Small intestine (tissue), 7 donors: ENCODE data around the gene PHLDB3. TPM values are rescaled to one million over a fixed set of nuclear protein-coding genes. Genes with fewer than 3 reads are reported as not detected.

Source experiments
- DNase-seq, 2 donors: peaks; one replicate each; pipeline versions ENCODE4 v3.0.0 to v3.0.0-alpha.2; 2013
- FAIRE-seq: peaks from 2 replicates; lab custom pipeline; 2012; peaks lifted over from hg19 to GRCh38; lab: Jason Lieb, UNC
- H3K27ac ChIP-seq, 3 donors: one replicate each; pipeline ENCODE4 v1.5.1; 2013; ENCODE audit warnings: low read length in 2 of 3, mild to moderate bottlenecking in 2 of 3, control low read depth in 1 of 3, inconsistent platforms in 1 of 3, low read depth in 1 of 3, moderate library complexity in 1 of 3
- H3K27me3 ChIP-seq, 3 donors: one replicate each; pipeline ENCODE4 v1.6.1; 2013; ENCODE audit warnings: low read length in 3 of 3, inconsistent platforms in 1 of 3; ENCODE audit not compliant: control insufficient read depth in 3 of 3, insufficient read depth in 3 of 3
- H3K36me3 ChIP-seq, 3 donors: one replicate each; pipeline ENCODE4 v1.6.1; 2013; ENCODE audit warnings: low read length in 3 of 3, inconsistent platforms in 1 of 3, low read depth in 1 of 3, mild to moderate bottlenecking in 1 of 3, moderate library complexity in 1 of 3; ENCODE audit not compliant: control insufficient read depth in 3 of 3, insufficient read depth in 2 of 3
- H3K4me1 ChIP-seq, 3 donors: one replicate each; pipeline ENCODE4 v1.6.1; 2013; ENCODE audit warnings: low read length in 2 of 3, inconsistent platforms in 1 of 3, low read depth in 1 of 3, mild to moderate bottlenecking in 1 of 3, moderate library complexity in 1 of 3; ENCODE audit not compliant: control insufficient read depth in 3 of 3, insufficient read depth in 2 of 3
- H3K4me3 ChIP-seq, 3 donors: one replicate each; pipeline ENCODE4 v1.5.1; 2013; ENCODE audit warnings: low read length in 3 of 3, control low read depth in 1 of 3, inconsistent platforms in 1 of 3, low read depth in 1 of 3, mild to moderate bottlenecking in 1 of 3, moderate library complexity in 1 of 3
- H3K9me3 ChIP-seq, 2 donors: one replicate each; pipeline ENCODE4 v1.6.1; 2013; ENCODE audit warnings: low read depth in 1 of 2, low read length in 1 of 2; ENCODE audit not compliant: control insufficient read depth in 2 of 2, insufficient read depth in 1 of 2
- WGBS, 3 donors: extraction: QIAGEN DNeasy Blood & Tissue Kit; methylation state at CpG; one replicate each; pipeline ENCODE4 v1.1.7; 2013; 5-methylcytosine and 5-hydroxymethylcytosine counted together
- polyA plus RNA-seq, 4 donors: library from polyadenylated mRNA; stranded (reverse) in 3 of 4; unstranded in 1 of 4; fragments of 200-250 nt in 3 of 4; fragments of 120-200 nt in 1 of 4; gene quantifications; one replicate each; pipeline versions ENCODE4 v1.2.1 to v1.2.3, GENCODE V29; 2013
- donor health status: healthy with polysubstance abuse.
- donor health status: control.
- donor health status: control.
- donor health status: Bipolar disorder and iron deficiency.
- donor health status: healthy.

Gene PHLDB3
- polyA plus RNA-seq, 4 donors, result 6.2 to 33.6 (median 23.6) TPM

DNA sequence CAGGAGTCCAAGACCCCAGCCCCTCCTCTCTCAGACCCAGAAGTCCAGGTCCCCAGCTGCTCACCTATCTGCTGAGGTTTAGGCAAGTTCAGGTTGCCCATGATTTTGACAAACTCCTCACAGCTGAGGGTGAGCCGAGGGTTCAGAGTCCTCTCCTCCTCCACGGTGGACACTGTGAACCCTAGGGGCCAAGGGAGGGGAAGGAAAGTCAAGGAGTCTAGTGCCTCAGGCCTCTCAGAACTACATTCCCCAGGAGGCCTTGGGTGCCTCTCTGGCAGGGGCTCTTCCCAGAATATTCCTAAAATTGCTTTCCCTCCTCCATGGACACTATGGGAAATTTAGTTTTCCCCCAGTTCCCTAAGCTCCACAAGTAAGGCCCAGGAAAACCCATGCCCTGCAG lies 3.3 kb upstream of the PHLDB3 start:
- Histone ChIP-seq H3K36me3 (peaks cover 9 to 39% (median 9%) of the 10 kb centered on the region in 3 donors), H3K9me3 (no peaks in the 10 kb centered on the region), H3K4me3 (peak overlapping the region in 1 of 3 donors; percentile 28), H3K4me1 (peaks cover 0 to 13% (median 6%) of the 10 kb centered on the region in 3 donors), H3K27me3 (no peaks in the 10 kb centered on the region), H3K27ac (peak overlapping the region in 1 of 3 donors; percentile 50)
- DNase-seq, result peak; percentile 43 to 70
- no peak for FAIRE-seq
- 31 to 54% (median 39%) methylated on average over 2 of the region's 2 CpGs for WGBS, 3 donors

DNA sequence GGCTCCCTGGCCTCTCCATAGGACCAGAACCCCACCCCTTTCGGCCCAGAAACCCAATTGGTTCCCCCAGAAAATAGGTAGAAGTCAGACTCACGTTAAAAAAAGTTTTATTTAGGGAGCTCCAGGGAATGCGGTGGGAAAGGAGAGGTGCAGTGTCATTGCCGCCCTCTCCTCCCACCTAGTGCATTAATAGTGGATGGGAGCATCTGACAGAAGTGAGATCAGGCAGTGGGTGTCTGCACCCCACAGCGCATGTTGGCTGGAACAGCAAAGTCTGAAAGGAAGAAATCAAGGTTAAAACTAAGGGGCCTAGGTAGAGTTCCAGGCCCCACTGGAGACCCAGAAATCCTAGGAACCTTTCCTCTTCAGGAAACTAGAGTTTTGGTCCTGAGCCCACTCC lies 2.1 kb upstream of the PHLDB3 start:
- Histone ChIP-seq H3K27me3 (no peaks in the 10 kb centered on the region), H3K36me3 (peaks cover 9 to 48% (median 9%) of the 10 kb centered on the region in 3 donors), H3K27ac (no peak overlapping the region), H3K4me3 (no peak overlapping the region), H3K9me3 (no peaks in the 10 kb centered on the region), H3K4me1 (peaks cover 0 to 23% (median 6%) of the 10 kb centered on the region in 3 donors)
- no peak for FAIRE-seq
- DNase-seq, result no peak
- WGBS, 3 donors, result 88 to 91% (median 91%) methylated on average over 5 of the region's 5 CpGs

DNA sequence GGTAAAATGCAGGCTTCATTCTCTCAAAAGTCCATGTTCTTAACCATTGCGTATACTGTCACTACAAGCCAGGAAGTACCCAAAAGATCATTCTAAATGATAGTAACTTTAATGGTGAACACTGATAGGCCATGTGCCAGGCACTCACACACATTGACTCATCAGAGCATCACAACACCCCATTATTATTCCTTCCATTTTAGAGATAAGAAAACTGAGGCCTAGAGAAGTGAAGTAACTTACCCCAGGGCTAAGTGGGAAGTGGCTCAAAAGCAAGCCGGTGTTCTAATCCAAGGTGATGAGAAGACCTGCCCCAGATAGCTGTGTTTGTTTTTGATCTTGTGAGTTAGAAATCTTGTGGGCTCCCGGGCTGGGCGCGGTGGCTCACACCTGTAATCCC lies 1.4 kb upstream of the PHLDB3 start:
- DNase-seq (no peak), FAIRE-seq (no peak)
- peaks cover 5 to 46% (median 9%) of the 10 kb centered on the region in 3 donors for H3K36me3 ChIP-seq
- no peaks in the 10 kb centered on the region for H3K27me3 ChIP-seq
- no peak overlapping the region for H3K4me3 ChIP-seq
- no peaks in the 10 kb centered on the region for H3K9me3 ChIP-seq
- H3K4me1 ChIP-seq, result peaks cover 0 to 23% (median 6%) of the 10 kb centered on the region in 3 donors
- 90 to 95% (median 91%) methylated on average over 5 of the region's 5 CpGs for WGBS, 3 donors
- H3K27ac ChIP-seq, result no peak overlapping the region

DNA sequence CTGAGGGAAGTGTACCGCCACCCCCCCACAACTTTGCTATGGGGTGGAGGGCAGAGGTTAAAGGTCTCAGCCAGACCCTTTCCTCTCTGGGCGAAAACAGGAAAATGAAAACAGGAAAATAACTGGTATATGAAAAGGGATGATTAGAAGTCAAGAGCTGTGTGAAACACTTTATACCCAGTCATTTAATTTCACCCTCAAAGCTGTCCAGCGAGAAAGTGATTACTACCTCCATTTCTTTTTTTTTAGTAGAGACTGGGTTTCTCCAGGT lies 575 bp upstream of the PHLDB3 start:
- Histone ChIP-seq H3K9me3 (no peaks in the 10 kb centered on the region), H3K27ac (peak overlapping the region; percentile 45 to 97 (median 63)), H3K4me1 (peaks cover 0 to 23% (median 6%) of the 10 kb centered on the region in 3 donors), H3K36me3 (peaks cover 2 to 42% (median 6%) of the 10 kb centered on the region in 3 donors), H3K4me3 (peak overlapping the region in 1 of 3 donors; percentile 88), H3K27me3 (no peaks in the 10 kb centered on the region)
- DNase-seq (no peak), FAIRE-seq (no peak)
- 51 to 72% (median 59%) methylated on average over 3 of the region's 3 CpGs for WGBS, 3 donors

DNA sequence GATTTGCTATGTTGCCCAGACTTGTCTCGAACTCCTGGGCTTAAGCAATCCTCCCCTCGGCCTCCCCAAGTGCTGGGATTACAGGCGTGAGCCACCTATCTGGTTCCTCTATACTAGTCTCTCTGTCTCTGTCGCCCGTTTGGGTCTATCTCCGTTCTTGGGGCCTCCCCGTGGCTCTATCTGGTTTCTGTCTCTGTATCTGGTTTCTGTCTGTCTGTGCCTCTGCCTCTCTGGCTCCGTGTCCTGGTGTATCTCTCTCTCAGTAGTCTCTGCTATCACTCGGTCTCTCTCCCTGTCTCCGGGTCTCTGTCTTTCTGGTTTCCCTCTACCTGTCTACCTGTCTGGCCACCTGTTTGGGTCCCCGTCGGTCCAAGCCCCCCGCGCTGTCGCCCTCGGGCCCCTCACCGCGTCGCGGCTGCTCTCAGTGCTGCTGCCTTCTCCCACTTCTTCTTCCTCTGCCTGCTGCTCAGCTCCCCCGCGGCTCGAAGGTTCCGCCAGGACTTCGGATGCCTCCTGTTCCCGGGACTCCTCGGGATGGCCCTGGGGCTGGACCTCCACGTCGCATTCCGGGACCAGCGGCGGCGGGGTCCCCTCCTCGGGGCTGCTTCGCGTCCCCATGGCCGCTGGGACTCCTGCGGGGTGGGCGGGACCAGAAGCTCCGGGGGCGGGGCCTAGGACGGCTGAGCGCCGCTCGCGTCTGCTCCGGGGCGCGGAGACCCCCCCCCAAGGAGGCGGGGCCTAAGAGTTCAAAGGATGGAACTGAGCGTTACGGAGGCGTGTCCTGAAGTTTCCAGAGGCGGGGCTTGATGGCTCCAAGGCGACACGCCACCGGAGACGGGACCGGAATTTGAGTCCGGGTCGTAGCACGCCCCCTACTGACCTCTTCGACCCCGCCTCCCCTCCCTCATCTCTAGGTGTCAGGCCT lies 783 bp downstream of the PHLDB3 start:
- Histone ChIP-seq H3K27me3 (no peaks in the 10 kb centered on the region), H3K4me3 (peak overlapping the region; percentile 69 to 93 (median 71)), H3K4me1 (peaks cover 0 to 30% (median 6%) of the 10 kb centered on the region in 3 donors), H3K27ac (peak overlapping the region; percentile 80 to 97 (median 88)), H3K36me3 (peaks cover 0 to 43% (median 4%) of the 10 kb centered on the region in 3 donors), H3K9me3 (no peaks in the 10 kb centered on the region)
- FAIRE-seq (no peak), DNase-seq (peak; percentile 96 to 98)
- 1% methylated on average over 59 to 64 of the region's 64 CpGs for WGBS, 3 donors

DNA sequence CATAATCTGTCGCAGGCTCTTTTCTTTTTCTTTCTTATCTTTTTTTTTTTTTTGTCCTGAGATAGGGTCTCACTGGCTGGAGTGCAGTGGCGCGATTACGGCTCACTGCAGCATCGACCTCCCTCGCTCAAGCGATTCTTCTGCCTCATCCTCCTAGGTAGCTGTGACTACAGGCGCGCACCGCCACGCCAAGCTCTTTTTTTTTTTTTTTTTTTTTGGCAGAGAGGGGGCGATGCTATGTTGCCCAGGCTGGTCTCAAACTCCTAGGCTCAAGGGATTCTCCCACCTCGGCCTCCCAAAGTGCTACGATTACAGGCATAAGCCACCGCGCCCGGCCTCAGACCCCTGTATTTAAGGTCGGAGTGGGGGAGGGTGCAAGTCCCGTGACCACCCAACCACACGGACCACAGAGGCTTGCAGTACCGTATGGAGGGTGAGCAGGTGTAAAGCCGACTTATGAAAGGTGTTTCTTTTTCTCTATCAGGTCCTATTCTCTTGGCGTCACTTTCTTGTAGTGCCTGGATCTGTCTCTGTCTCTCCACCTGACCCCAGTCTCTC lies 2.0 kb downstream of the PHLDB3 start:
- peak in 1 of 2 donors; percentile 13 for DNase-seq
- WGBS, 3 donors, result 86 to 93% (median 91%) methylated on average over 21 to 23 of the region's 23 CpGs
- H3K4me3 ChIP-seq, result peak overlapping the region in 1 of 3 donors; percentile 93

DNA sequence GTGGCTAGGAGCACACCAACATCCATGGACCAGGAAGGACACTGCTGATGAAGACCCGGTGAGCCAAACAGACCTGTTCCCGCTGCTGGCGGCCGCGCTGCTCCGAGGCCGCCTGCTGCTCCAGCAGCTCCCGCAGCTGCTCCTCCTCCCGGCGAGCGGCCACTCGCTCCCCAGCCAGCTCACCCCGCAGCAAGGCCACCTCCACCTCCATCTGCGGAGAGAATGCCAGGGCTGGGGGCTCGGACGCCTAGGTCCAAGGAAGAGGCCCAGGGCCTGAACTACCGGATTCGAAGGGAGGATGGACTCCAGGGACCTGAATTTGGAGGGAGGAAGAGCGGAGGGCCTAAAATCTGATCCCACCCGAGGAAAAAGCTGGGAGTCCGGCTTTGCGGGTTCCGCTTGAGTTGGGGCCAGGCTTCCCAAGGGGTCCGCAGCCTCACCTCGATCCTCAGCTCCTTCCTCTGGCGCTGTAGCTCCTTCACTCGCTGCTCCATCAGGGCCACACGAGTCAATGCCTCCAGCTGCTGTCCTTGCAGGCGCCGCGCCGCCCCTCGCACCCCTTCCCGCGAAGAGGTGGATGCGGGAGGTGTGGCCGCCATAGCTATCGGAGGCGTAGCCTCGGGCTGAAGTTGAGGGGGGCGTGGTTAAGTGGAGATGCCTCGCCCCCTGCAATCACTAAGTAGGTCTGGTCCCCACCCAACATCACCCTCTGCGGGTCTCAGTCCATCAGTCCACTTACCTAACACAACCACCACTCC lies 2.7 kb downstream of the PHLDB3 start:
- H3K27me3 ChIP-seq, result no peaks in the 10 kb centered on the region

More for the DNA sequence above, 2.0 kb downstream of the PHLDB3 start:
- H3K27me3 ChIP-seq, result no peaks in the 10 kb centered on the region
- no peaks in the 10 kb centered on the region for H3K9me3 ChIP-seq
- FAIRE-seq, result no peak
- peak overlapping the region in 1 of 3 donors; percentile 97 for H3K27ac ChIP-seq
- peaks cover 0 to 40% (median 0%) of the 10 kb centered on the region in 3 donors for H3K36me3 ChIP-seq
- H3K4me1 ChIP-seq, result peaks cover 0 to 25% (median 6%) of the 10 kb centered on the region in 3 donors

DNA sequence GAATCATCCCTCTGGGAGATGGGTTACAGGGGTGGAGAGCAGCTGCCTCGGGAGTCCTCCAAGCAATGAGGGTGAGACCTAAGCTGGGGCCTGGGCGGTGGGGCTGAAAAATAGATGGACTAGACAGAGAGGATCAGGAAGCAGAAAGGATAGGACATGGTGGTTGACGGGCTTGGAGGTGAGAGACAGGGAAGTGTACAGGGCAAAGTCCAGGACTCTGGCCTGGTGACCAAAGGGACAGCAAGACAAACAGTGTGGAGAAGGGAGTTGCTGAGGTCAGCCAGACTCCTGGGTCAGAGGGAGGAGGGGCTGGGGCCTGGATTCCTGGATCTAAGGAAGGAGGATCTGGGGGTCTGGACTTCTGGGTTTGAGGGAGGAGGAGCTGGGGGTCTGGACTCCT lies 5.5 kb downstream of the PHLDB3 start:
- Histone ChIP-seq H3K27ac (peak overlapping the region in 2 of 3 donors; percentile 8 to 54), H3K27me3 (no peaks in the 10 kb centered on the region), H3K36me3 (peaks cover 8 to 57% (median 9%) of the 10 kb centered on the region in 3 donors), H3K4me1 (peaks cover 0 to 19% (median 0%) of the 10 kb centered on the region in 3 donors), H3K4me3 (no peak overlapping the region), H3K9me3 (no peaks in the 10 kb centered on the region)
- WGBS, 3 donors, result 59 to 78% (median 70%) methylated on average over 3 of the region's 3 CpGs
- FAIRE-seq (no peak), DNase-seq (peak; percentile 66 to 73)

More for the DNA sequence above, 2.7 kb downstream of the PHLDB3 start:
- Histone ChIP-seq H3K4me3 (no peak overlapping the region), H3K27ac (no peak overlapping the region), H3K36me3 (peaks cover 1 to 46% (median 3%) of the 10 kb centered on the region in 3 donors), H3K9me3 (no peaks in the 10 kb centered on the region), H3K4me1 (peaks cover 0 to 25% (median 6%) of the 10 kb centered on the region in 3 donors)
- peak in 1 of 2 donors; percentile 47 for DNase-seq
- WGBS, 3 donors, result 72 to 95% (median 93%) methylated on average over 42 to 43 of the region's 43 CpGs
- no peak for FAIRE-seq
